ENCODE results near the gene MIEF1.

DNA sequence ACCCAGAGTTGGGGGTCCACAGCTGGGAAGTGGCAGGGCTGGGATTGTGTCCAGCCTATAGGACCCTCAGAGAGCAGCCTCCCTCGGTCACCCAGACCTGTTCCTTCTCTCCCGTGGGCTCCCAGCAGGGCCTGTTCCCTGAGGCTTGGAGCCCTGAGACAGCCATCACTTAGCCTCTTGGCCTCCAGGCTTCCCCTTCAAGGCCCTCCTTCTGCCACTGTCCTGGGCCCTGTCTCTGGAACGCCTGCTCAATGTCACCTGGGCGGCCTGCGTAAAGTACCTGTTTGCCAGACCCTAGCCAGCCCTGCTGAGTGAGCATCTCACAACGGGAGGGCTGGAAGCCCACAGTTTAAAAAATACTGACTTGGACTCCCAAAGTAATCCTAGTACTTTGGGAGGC is 38.8 kb upstream of the MIEF1 start:
- TF ChIP-seq, protein P1, sequence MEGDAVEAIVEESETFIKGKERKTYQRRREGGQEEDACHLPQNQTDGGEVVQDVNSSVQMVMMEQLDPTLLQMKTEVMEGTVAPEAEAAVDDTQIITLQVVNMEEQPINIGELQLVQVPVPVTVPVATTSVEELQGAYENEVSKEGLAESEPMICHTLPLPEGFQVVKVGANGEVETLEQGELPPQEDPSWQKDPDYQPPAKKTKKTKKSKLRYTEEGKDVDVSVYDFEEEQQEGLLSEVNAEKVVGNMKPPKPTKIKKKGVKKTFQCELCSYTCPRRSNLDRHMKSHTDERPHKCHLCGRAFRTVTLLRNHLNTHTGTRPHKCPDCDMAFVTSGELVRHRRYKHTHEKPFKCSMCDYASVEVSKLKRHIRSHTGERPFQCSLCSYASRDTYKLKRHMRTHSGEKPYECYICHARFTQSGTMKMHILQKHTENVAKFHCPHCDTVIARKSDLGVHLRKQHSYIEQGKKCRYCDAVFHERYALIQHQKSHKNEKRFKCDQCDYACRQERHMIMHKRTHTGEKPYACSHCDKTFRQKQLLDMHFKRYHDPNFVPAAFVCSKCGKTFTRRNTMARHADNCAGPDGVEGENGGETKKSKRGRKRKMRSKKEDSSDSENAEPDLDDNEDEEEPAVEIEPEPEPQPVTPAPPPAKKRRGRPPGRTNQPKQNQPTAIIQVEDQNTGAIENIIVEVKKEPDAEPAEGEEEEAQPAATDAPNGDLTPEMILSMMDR (IDR thresholded peaks at IDR 0.05), result no peak
- TF ChIP-seq GATA2 (CRISPR knock-in tag; IDR thresholded peaks at IDR 0.05), result no peak
- TF ChIP-seq, protein P2, sequence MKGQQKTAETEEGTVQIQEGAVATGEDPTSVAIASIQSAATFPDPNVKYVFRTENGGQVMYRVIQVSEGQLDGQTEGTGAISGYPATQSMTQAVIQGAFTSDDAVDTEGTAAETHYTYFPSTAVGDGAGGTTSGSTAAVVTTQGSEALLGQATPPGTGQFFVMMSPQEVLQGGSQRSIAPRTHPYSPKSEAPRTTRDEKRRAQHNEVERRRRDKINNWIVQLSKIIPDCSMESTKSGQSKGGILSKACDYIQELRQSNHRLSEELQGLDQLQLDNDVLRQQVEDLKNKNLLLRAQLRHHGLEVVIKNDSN (IDR thresholded peaks at IDR 0.05; ENCODE audit: borderline replicate concordance, low read depth), result no peak
- TF ChIP-seq MEF2A (IDR thresholded peaks at IDR 0.05; ENCODE audit: borderline replicate concordance, low read depth), result no peak
- TF ChIP-seq SIN3A (IDR thresholded peaks at IDR 0.05; ENCODE audit: borderline replicate concordance, low read depth, low read length), result no peak
- TF ChIP-seq YY1 (IDR thresholded peaks at IDR 0.05; ENCODE audit: low read depth), result no peak
- TF ChIP-seq, protein P3, sequence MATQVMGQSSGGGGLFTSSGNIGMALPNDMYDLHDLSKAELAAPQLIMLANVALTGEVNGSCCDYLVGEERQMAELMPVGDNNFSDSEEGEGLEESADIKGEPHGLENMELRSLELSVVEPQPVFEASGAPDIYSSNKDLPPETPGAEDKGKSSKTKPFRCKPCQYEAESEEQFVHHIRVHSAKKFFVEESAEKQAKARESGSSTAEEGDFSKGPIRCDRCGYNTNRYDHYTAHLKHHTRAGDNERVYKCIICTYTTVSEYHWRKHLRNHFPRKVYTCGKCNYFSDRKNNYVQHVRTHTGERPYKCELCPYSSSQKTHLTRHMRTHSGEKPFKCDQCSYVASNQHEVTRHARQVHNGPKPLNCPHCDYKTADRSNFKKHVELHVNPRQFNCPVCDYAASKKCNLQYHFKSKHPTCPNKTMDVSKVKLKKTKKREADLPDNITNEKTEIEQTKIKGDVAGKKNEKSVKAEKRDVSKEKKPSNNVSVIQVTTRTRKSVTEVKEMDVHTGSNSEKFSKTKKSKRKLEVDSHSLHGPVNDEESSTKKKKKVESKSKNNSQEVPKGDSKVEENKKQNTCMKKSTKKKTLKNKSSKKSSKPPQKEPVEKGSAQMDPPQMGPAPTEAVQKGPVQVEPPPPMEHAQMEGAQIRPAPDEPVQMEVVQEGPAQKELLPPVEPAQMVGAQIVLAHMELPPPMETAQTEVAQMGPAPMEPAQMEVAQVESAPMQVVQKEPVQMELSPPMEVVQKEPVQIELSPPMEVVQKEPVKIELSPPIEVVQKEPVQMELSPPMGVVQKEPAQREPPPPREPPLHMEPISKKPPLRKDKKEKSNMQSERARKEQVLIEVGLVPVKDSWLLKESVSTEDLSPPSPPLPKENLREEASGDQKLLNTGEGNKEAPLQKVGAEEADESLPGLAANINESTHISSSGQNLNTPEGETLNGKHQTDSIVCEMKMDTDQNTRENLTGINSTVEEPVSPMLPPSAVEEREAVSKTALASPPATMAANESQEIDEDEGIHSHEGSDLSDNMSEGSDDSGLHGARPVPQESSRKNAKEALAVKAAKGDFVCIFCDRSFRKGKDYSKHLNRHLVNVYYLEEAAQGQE (IDR thresholded peaks at IDR 0.05; ENCODE audit: low read depth, low read length), result no peak
- no peak for TF ChIP-seq TEAD4 (IDR thresholded peaks at IDR 0.05; ENCODE audit: borderline replicate concordance, insufficient read depth)
- no peak for TF ChIP-seq RXRA (IDR thresholded peaks at IDR 0.05; ENCODE audit: borderline replicate concordance, low read depth)
